Left renal cortex interstitium (tissue), 4 donors: ENCODE data around the gene INO80C. TPM values are rescaled to one million over a fixed set of nuclear protein-coding genes. Genes with fewer than 3 reads are reported as not detected.
"Not testable (repeated sequence)": the region's sequence is repeated elsewhere in the genome, so short reads cannot be mapped to it uniquely, and the experiment has no call there.

Experiments
- DNase-seq, 4 donors: peaks; one replicate each; pipeline ENCODE4 v3.0.0-alpha.2; 2013; ENCODE audit warnings: low read depth in 4 of 4, low spot score in 2 of 4, missing footprints in 1 of 4
- polyA plus RNA-seq, 4 donors: library from polyadenylated mRNA; unstranded; fragments of 120-200 nt; gene quantifications; one replicate each; pipeline ENCODE4 v1.2.1, GENCODE V29; 2013; ENCODE audit not compliant: insufficient read length in 4 of 4

The INO80C gene
- polyA plus RNA-seq, 4 donors, result 26.9 to 31.9 (median 30.2) TPM

GRCh38 chr18:35489913-35490490, 7.8 kb downstream of the INO80C start:
- DNase-seq, result no peak

- DNase-seq, result not testable (repeated sequence)
Observed at GRCh38 chr18:35489281-35489680, 8.5 kb downstream of the INO80C start.

- not testable (repeated sequence) for DNase-seq
Observed at GRCh38 chr18:35488396-35488795, 9.4 kb downstream of the INO80C start.

DNA sequence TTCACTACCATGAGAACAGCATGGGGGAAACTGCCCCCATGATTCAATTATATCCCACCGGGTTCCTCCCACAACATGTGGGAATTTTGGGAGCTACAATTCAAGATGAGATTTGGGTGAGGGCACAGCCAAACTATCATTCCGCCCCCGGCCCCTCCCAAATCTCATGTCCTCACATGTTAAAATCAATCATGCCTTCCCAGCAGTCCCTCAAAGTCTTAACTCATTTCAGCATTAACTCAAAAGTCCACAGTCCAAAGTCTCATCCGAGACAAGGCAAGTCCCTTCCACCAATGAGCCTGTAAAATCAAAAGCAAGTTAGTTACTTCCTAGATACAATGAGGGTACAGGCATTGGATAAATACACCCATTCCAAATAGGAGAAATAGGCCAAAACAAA, 10.2 kb downstream of the INO80C start:
- not testable (repeated sequence) for DNase-seq

- no peak for DNase-seq
Observed at GRCh38 chr18:35485852-35486251, 11.9 kb downstream of the INO80C start.

GRCh38 chr18:35484034-35484433, 13.7 kb downstream of the INO80C start:
- no peak for DNase-seq

DNA sequence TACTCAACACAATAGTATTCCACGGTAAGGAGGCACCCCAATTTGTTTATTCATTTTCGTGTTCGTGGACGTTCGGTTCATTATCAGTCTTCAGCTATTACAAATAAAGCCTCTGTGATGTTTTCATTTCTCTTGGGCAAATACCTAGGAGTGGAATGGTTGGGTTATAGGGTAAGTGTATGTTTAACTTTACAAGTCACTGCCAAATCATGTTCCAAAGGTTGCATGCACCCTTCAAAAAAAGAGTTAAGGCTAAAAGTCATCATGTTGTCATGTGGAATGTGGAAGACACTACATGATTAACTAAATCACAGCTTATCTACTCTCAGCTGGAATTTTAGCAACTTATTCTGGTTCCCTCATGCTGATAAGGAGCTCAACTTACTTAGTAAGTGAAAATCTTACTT, 15.8 kb downstream of the INO80C start:
- no peak for DNase-seq

- no peak for DNase-seq
Observed at GRCh38 chr18:35479911-35480586, 17.7 kb downstream of the INO80C start.

GRCh38 chr18:35478520-35479435, 19.0 kb downstream of the INO80C start:
- DNase-seq, result no peak

DNA sequence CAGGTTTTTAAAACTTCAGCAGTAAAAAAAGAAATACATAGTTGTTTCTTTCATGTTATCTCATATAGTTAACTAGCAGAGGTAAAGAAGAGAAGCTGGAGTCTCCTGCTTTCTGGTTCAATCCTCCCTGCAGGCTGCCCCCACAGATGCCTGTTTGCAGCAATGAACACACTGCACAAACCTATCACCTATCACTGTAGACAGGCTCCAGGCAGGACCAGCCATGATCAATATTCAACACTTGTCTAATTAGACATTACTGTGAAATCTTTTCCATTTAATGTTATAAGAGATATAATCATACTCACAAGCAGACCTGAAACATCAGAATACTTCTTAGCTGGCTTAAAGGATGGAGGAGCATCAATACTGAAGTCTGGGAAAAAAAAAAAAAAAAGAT, 19.8 kb downstream of the INO80C start:
- no peak for DNase-seq

GRCh38 chr18:35477497-35477896, 20.3 kb downstream of the INO80C start:
- DNase-seq, result no peak

- DNase-seq, result no peak
Observed at GRCh38 chr18:35474884-35475283, 22.9 kb downstream of the INO80C start.

GRCh38 chr18:35473562-35473961, 24.2 kb downstream of the INO80C start:
- DNase-seq, result no peak

DNA sequence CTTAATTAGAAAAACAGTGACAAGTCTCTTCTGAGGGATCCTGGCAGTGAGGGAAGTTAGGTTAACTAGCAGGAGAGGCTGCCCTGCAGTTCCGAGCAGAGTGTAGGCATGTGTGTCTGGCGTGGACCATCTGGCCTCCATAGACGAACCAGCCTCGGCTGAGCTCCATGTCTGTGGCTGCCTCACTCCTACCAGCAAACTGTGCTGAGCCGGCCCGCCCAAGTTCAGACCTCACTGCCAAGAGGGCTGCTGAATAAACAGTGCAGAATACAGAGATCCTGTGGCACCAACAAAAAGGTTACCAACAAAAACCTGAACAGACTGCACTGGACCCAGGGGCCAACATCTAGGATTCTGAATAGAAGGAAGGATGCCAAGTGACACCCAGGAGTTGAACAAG, 27.3 kb downstream of the INO80C start:
- DNase-seq, result no peak

DNA sequence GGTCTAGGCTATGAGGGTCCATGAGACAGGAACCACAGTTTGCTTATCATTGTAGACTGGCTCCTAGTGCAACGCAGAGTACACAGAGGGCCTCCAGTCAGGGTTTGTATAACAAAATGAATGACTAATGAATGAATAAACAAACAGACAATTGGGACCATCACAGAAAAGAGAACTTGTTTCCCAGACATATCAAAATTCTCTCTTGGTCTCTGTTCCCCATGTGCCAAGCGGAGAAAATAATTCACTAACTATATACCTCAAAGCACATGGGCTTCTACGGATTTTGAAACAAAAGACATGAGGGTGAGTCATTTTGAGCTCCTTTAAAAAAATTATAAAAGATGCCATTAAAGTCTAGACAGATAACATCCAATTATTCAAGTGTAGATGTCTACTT, 28.0 kb downstream of the INO80C start:
- DNase-seq, result no peak

- peak in 1 of 4 donors; percentile 8 for DNase-seq
Observed at GRCh38 chr18:35468711-35469110, 29.0 kb downstream of the INO80C start.

GRCh38 chr18:35467624-35468016, 30.1 kb downstream of the INO80C start:
- DNase-seq, result no peak

GRCh38 chr18:35466815-35467623, 30.7 kb downstream of the INO80C start:
- DNase-seq, result no peak

- DNase-seq, result no peak
Observed at GRCh38 chr18:35466334-35466733, 31.4 kb downstream of the INO80C start.

GRCh38 chr18:35465329-35465728, 32.4 kb downstream of the INO80C start:
- DNase-seq, result no peak

- no peak for DNase-seq
Observed at GRCh38 chr18:35464831-35465279, 32.9 kb downstream of the INO80C start.
